Kidney (tissue), 14 donors: ENCODE data around the gene AKAP13. TPM values are rescaled to one million over a fixed set of nuclear protein-coding genes. Genes with fewer than 3 reads are reported as not detected.

Experiments used
- DNase-seq, 5 donors: peaks; one replicate each; pipeline ENCODE4 v3.0.0-alpha.2; 2013 to 2020
- FAIRE-seq: peaks from 2 replicates; lab custom pipeline; 2012; peaks lifted over from hg19 to GRCh38; lab: Jason Lieb, UNC
- H3K27ac ChIP-seq, 2 donors: one replicate each; pipeline ENCODE4 v1.7.0; 2013; ENCODE audit warnings: low read depth in 2 of 2, low read length in 2 of 2, inconsistent platforms in 1 of 2
- H3K27me3 ChIP-seq: one replicate; pipeline ENCODE4 v1.7.1; 2013; ENCODE audit warnings: low read length, inconsistent platforms; ENCODE audit not compliant: control insufficient read depth, insufficient read depth
- H3K36me3 ChIP-seq, 3 donors: one replicate each; pipeline versions ENCODE4 v1.7.0 to v1.7.1; 2013; ENCODE audit warnings: low read length in 3 of 3, control low read depth in 1 of 3, inconsistent platforms in 1 of 3; ENCODE audit not compliant: insufficient read depth in 3 of 3, control insufficient read depth in 2 of 3
- H3K4me1 ChIP-seq, 3 donors: one replicate each; pipeline versions ENCODE4 v1.7.0 to v1.7.1; 2013; ENCODE audit warnings: low read length in 3 of 3, inconsistent platforms in 1 of 3, low read depth in 1 of 3; ENCODE audit not compliant: control insufficient read depth in 2 of 3, insufficient read depth in 2 of 3
- H3K4me3 ChIP-seq, 3 donors: one replicate each; pipeline versions ENCODE4 v1.7.0 to v1.8.1; 2013; ENCODE audit warnings: low read length in 3 of 3, control low read depth in 1 of 3, inconsistent platforms in 1 of 3
- H3K9ac ChIP-seq, 3 donors: one replicate each; pipeline versions ENCODE4 v1.7.0 to v1.7.1; 2013; ENCODE audit warnings: low read length in 3 of 3, control low read depth in 1 of 3, inconsistent platforms in 1 of 3
- H3K9me3 ChIP-seq, 3 donors: one replicate each; pipeline versions ENCODE4 v1.7.0 to v1.7.1; 2013; ENCODE audit warnings: low read length in 3 of 3, control low read depth in 1 of 3, inconsistent platforms in 1 of 3; ENCODE audit not compliant: control insufficient read depth in 2 of 3, insufficient read depth in 1 of 3
- CTCF ChIP-seq: IDR thresholded peaks from 3 replicates; pipeline ENCODE4 v1.5.1; 2012; ENCODE audit warnings: mild to moderate bottlenecking, moderate library complexity, borderline replicate concordance; ENCODE audit not compliant: insufficient read depth; ENCODE audit errors: extremely low read depth
- intact Hi-C: fragments of 100-400 bp; cut with DNase I; formaldehyde crosslinking; loops from one replicate; pipeline ENCODE4 v1.11.1; 2022
- polyA plus RNA-seq: library from polyadenylated mRNA; stranded (reverse); fragments of 350-450 nt; fragmentation: Illumina TruSeq; extraction: RNeasy Lipid Tissue Mini Kit (QIAGEN cat#74804); gene quantifications from one replicate; pipeline ENCODE4 v1.2.3, GENCODE V29; 2014; ENCODE audit warnings: low read depth, low replicate concordance; ENCODE audit not compliant: insufficient read depth
- total RNA-seq: library from RNA; stranded (reverse); fragmentation: NEBNext Ultra II Directional; extraction: Animal tissue kit (Norgen Biotek cat#: 25700); gene quantifications from one replicate; pipeline ENCODE4 v1.2.1, GENCODE V29; 2021
- donor health status: control.
- donor health status: control.
- donor health status: control.
- donor health status: control.
- donor health status: control.
- donor health status: DM: yes; HTN: yes; CAD: no.
- donor health status: Normal renal cell carcinoma (clear cell type).

Gene AKAP13
- total and polyA plus RNA-seq, 2 donors from 2014 or later, result 18.8 to 174 TPM

DNA sequence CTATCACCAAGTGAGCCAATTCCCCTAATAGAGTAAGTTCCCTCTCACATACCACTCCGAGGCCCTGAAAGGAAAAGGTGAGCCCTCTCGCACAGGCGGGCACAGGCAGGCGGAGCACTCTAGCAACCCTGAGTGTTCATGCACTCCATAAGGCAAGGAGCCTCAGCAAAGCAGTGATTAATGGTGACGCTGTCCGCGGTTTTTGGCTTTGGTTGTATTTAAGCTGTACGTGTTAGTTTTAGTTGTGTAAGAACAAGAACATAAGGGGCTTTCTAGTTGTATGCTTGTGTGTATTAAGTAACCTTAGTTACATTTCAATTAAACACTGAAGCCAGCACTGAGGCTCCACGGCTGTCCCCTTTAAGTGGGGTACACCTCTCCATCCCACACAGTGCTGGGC lies 381.2 kb downstream of the AKAP13 start:
- Histone ChIP-seq H3K4me1 (peaks cover 0 to 31% (median 28%) of the 10 kb centered on the region in 3 donors), H3K9me3 (no peaks in the 10 kb centered on the region), H3K9ac (no peak overlapping the region), H3K36me3 (peaks cover 0 to 4% (median 0%) of the 10 kb centered on the region in 3 donors), H3K4me3 (no peak overlapping the region), H3K27ac (no peak overlapping the region), H3K27me3 (no peaks in the 10 kb centered on the region)
- DNase-seq, result peak in 4 of 5 donors; percentile 10 to 69 (median 34)
- no peak for TF ChIP-seq CTCF
- FAIRE-seq, result no peak
- intact Hi-C loops, result no loop called here

GRCh38 chr15:85762039-85762755 lies 381.8 kb downstream of the AKAP13 start:
- no peak for TF ChIP-seq CTCF
- peaks cover 0 to 32% (median 28%) of the 10 kb centered on the region in 3 donors for H3K4me1 ChIP-seq
- no peaks in the 10 kb centered on the region for H3K27me3 ChIP-seq
- peaks cover 0 to 4% (median 0%) of the 10 kb centered on the region in 3 donors for H3K36me3 ChIP-seq
- peak overlapping the region in 1 of 2 donors; percentile 15 for H3K27ac ChIP-seq
- no peak overlapping the region for H3K4me3 ChIP-seq
- intact Hi-C loops, result no loop called here
- no peak overlapping the region for H3K9ac ChIP-seq
- no peaks in the 10 kb centered on the region for H3K9me3 ChIP-seq
- FAIRE-seq, result no peak
- peak in 1 of 5 donors; percentile 74 for DNase-seq

GRCh38 chr15:85762756-85763127 lies 382.3 kb downstream of the AKAP13 start:
- peaks cover 0 to 1% (median 0%) of the 10 kb centered on the region in 3 donors for H3K36me3 ChIP-seq
- H3K27ac ChIP-seq, result peak overlapping the region in 1 of 2 donors; percentile 15
- intact Hi-C loops, result no loop called here
- peaks cover 0 to 32% (median 28%) of the 10 kb centered on the region in 3 donors for H3K4me1 ChIP-seq
- no peak overlapping the region for H3K4me3 ChIP-seq
- TF ChIP-seq CTCF, result no peak
- H3K9ac ChIP-seq, result no peak overlapping the region
- no peaks in the 10 kb centered on the region for H3K9me3 ChIP-seq
- no peaks in the 10 kb centered on the region for H3K27me3 ChIP-seq
- peak in 1 of 5 donors; percentile 78 for DNase-seq
- FAIRE-seq, result no peak
